GM21367 (cell line): ENCODE results near the gene MBD6.

Source experiments
- ATAC-seq: cut with Tn5 transposase; IDR thresholded peaks from one replicate; pipeline ENCODE4 v1.9.1; 2021; ENCODE audit not compliant: unreplicated experiment

Gene MBD6

DNA sequence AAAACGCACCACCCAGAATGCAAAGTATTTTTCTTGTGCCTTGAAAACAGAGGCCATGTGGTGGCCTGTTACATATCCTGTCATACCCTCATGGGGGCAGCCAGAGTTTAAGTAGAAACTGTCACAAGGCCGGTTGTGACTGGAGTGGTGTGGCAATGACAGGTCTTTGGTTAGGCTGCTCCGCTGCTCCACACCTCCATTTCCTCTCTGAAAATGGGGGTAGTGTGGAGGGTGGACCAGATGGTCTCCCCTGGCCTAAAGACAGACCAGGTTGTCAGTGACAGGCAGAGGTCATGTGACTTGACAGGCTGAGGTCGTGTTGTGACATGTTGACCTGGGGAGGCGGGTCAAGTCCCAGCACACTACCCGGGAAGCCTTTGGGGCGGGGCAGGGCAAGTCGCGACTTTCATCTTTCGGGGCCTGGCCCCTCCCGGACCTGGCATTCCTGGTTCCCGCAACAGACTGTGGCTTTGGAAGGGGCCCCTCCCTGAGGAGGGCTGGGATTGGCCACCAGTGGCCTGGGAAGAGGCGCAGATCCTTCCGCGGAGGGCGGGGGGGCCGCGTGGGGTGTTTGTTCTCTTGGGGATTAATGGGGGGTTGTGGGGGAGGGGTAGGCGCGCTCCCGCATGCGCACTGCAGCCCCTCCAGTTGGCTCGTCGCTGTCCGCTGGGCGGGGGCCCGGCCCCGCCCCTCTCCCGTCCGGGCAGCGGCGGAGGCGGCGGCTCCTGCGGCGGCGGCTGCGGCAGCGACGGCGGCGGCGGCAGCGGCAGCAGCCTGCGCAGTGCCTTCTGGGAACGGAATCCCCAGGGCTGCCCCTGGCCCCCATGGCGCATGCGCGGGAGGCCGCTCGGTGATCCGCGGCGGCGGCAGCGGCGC, at the start of gene MBD6:
MBD6 (plus strand) TSS at position 814 of the 876 bp plus-strand sequence. CDS start 1,480 bp downstream, outside the sequence.
- ATAC-seq: peak; percentile 34

DNA sequence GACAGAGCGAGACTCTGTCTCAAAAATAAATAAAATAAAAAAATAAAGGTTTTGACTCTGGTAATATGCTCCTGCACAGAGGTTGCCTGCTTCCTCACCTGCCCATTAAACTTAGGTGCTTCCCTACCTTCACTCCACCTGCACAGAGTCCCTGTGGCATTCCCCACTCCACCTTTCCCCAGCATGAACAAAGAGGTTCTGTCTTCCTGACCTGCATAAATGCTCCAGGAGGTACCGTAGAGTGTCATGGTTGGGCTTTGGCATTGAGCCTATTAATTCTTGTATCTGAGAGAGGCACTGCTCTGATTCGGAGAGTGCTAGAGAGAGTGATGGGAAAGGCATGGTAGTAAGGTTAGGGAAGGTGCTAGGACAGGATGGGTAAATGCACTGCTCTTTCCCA, 49.2 kb upstream of the MBD6 start:
- ATAC-seq: no peak

DNA sequence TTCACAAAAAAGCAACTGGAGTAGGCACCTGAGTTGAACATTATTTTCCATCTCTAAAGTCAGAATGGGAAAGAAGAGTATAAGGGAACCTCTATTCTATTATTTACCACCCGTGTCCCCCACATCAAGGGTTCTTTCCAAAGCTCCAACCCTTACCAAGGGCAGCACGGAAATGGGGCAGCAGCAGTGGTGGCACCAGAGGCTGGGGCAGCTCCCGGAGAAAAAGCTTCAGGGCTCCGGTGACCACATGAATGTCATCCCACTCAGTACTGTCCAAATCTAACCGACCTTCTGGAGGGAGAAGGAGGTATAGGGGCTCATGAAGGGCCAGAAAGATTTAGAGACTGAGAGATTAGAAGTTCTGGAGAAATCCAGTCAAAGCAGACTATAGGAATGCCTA, 48.7 kb upstream of the MBD6 start:
- ATAC-seq: no peak

GRCh38 chr12:57474430-57474829, 48.2 kb upstream of the MBD6 start:
- ATAC-seq: no peak

- ATAC-seq: no peak
These were observed 47.8 kb upstream of the MBD6 start for GRCh38 chr12:57474862-57475261.

DNA sequence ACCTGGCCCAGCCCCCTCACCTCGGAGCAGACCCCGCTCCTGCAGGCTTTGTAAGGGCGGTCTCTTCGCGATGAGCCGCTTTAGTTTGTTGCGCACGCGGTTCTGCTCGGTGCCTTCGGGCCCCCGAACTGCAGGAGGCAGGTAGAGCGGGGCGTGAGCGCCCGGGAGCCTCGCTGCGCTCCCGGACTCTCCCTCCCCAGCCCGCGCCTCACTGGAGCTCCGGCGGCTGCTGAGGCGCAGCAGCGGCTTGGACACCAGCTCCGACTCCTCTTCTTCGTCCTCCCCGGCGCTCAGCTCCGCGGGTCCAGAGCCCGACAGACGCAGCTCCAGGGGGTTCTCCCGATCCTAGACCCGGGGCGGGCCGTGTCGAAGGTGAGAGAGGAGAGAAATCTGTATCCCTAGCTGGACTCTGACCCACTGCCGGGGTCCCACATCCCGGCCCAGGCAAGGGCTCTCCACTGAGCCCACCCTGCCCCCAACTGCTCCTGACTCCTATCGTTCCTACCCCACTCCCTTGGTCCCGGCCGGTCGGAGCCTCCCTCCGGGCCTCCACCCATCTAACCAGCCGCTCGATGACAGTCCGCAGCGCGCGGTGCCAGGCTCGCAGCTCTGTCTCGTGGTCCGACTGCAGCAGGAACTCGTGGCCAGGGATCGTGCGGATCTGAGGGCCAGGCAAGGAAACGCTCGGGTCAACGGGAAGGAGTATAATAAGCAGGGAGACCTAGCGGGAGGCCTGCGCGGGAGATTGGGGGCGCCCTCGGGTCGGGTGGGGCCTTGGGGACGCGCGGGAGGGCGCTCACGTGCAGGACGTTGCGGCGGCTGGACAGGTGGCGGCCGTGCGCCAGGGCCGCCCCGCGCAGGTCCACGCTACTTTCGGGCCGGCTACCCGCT, 47.1 kb upstream of the MBD6 start:
- ATAC-seq: no peak

DNA sequence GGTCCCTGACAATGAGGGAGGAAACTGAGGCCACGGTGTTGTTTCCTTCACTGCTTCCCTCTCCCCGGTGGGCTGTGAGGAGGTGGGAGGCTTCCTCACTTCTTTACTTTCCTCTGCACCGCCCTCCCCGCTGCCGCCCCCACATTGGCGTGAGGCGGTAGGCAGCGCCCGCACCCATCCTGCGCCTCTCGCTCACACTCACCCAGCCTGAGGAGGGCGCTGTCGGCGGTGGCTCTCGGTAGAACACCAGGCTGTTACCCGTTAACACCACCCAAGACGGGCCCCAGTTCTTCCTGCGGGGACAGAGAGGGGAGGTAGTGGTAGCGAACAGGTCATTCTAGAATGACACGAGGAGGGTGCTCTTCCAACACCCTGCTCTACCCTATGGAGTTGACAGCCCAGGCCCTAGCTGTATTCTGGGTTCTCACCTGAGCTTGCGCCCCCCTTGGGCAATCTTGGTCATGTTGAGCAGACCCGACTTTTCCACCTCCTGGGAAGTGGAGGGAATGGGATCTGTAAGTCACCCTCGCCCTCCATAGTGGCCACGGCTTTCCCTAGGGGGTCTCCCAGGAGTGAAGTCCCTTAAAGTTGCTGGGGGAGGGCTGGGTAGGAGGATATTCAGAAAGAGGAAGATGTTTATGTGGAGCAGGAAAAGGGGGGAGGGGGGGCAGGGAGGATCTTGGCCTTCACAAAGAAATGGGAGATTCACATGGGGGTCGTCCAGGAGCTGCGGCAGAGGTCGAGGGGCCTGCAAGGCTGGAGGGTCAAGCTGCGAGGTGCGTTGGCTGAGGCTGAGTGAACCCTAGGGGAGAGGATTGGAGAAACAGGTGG, 46.2 kb upstream of the MBD6 start:
- peak; percentile 37 for ATAC-seq

- no peak for ATAC-seq
These were observed 45.5 kb upstream of the MBD6 start for GRCh38 chr12:57476993-57477709.

DNA sequence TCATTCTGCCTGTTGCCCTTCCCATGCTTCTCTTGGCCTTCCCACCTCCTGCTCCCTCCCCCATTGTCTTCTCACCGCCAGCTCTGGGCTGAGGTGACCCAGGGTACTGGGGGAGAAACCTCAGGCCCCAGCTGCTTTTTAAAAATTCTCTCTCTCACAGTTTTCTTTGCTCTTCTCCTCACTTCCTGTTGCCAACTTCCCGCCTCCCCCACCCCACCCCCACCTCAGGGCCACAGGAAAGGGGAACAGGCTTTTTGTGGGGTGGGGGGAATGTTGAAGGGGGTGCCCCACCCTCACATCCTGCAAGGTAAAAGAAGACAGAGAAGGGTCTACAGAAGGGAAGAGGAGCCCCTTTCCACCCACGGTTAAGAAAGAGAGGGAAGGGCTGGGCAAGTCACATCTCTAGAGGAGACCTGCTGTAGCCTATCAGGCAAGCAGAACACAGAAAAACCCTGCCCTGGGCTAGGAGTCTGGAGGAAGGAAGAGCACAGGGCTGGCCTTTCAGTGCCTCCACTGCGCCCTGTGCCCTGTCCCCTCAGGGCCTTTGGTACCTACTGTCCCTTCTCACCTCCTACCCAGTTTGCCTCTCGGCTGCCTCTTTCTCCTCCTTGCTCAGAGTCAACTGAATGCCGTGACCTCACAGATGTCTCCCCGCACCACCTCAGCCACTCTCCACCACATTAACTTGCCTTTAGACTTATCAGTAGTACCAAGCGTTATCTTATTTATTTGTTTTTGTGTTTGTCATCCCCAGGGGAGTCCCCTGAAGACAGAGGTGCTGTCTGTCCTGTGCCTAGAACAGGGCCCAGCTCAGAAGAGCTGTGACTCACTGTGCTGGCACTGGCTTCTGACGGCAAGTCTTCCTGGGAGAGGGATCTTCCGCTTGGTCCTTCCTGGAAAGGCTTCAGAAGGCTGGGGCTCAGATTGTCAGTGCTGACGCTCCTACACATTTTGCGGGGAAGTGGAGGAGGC, 44.6 kb upstream of the MBD6 start:
- no peak for ATAC-seq

DNA sequence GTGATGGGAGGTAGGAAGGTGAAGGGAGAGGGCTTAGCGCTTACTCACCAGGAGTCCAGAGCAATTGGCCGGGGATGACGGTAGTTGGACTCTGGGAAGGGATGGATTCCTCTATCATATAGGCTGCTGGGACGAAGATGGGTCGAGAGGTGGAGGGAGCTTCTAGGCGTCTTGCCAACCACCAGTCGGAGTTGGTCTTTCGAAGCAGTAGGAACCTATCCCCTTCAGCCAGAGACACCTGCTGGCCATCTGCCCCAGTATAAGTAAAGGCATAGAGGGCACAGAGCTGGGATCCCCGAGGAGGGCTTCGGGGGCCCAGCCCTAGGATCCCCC, 43.6 kb upstream of the MBD6 start:
- ATAC-seq: no peak

DNA sequence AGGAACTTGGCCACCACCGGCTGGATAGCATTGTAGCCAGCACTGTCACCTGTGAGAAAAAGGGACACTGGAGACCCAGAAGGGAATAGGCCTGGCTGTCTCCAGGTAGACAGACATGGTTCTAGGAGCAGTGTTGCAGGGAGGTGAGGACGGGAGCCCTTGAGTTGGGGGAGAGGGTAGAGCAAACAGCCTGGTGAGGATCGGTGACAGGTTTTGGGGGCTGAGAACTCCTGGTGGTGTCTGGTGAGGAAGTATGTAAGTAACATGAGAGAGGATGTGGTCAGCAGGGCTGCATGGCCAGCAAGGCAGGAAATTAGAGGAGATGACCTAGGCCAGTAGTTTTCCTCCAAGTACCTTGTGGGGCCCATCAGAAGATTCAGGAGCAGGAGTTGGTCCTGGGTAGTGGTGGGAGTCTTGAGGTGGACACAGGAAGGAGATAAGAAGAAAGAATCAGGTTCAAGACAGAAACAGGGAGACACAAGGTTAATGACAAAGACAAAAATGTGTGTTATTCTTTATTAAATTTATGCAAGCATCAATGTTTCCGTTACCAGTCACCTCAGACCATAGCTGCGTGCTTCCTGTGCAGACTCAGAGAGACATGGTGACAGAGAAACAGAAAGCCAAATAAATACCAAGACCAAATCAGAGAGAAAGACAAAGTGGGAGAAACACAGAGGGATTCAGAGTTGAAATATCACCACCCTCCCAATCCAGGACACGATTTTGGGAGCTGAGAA, 43.1 kb upstream of the MBD6 start, which contains the start of gene ARHGAP9:
ARHGAP9 (minus strand) TSS at position 491 of the 740 bp plus-strand sequence; CDS start at position 31, 460 bp downstream.
- no peak for ATAC-seq

GRCh38 chr12:57481671-57482070, 41.0 kb upstream of the MBD6 start:
- ATAC-seq: no peak

GRCh38 chr12:57483466-57483865, 39.2 kb upstream of the MBD6 start:
- no peak for ATAC-seq

GRCh38 chr12:57485695-57486094, 36.9 kb upstream of the MBD6 start:
- ATAC-seq: no peak

DNA sequence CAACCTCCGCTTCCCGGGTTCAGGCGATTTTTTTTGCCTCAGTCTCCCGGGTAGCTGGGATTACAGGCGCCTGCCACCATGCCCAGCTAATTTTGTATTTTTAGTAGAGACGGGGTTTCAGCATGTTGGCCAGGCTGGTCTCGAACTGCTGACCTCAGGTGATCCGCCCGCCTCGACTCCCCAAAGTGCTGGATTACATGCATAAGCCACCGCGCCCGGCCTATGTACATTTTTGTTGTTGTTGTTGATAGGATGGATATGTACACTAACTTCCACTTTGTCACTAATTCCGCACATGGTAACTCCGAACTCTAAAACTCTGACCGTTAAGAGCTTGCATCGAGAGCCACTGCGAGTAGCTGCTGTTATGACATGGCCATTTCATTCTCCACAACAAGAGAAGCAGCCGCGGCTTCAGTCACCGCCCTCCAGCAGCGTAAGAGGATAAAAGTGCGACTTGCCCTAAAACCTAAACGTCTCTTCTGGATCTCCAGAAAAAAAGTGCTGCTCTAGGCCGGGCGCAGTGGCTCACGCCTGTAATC, 35.5 kb upstream of the MBD6 start:
- ATAC-seq: no peak

DNA sequence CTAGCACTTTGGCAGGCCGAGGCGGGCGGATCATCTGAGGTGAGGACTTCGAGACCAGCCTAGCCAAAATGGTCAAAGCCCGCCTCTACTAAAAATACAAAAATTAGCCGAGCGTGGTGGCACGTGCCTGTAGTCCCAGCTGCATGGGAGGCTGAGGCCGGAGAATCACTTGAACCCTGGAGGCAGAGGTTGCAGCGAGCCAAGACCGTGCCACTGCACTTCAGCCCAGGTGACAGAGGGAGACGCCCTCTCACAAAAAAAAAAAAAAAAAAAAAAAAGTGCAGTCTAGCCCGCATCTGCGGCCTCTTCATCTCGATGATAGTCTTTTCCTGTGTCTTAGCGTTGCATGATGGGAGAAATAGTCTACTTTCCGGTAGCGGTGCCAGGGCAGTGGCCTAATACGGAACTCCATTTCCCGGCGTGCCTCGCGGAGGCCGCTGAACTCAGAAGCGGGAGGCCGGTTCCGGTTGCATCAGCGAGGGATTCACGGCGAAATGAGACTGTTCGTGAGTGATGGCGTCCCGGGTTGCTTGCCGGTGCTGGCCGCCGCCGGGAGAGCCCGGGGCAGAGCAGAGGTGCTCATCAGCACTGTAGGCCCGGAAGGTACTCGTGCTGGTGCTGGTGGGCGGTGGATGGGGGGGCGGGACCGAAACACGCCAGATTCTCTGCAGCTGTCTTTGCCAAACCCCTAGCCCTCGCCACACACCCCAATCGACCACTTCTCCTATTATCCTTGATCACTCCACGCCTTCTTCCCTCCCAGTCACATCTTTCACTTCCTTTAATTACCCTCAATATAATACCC, 34.8 kb upstream of the MBD6 start, which contains the start of gene MARS1:
MARS1 (plus strand) TSS at position 472 of the 805 bp plus-strand sequence; CDS start at position 495, 23 bp downstream.
- peak; percentile 95 for ATAC-seq
